CD14-positive monocyte (primary cell): Measurements from ENCODE around the gene DPM2. TPM values are rescaled to one million over a fixed set of nuclear protein-coding genes. Genes with fewer than 3 reads are reported as not detected.

ENCODE experiments used
- DNase-seq, 3 donors: peaks; one replicate each; pipeline ENCODE4 v3.0.0-alpha.2; 2011 to 2022
- H2AFZ ChIP-seq: 2 replicates; pipeline ENCODE4 v1.6.0; 2012; ENCODE audit warnings: mild to moderate bottlenecking, low read depth, low read length, inconsistent platforms; ENCODE audit not compliant: insufficient read depth, poor library complexity, severe bottlenecking
- H3K27ac ChIP-seq, 2 donors: 1 replicate in 1 of 2; 2 replicates in 1 of 2; pipeline ENCODE4 v1.5.1; 2012 to 2013; ENCODE audit warnings: low read length in 2 of 2, control low read depth in 1 of 2, inconsistent platforms in 1 of 2, low read depth in 1 of 2, mild to moderate bottlenecking in 1 of 2
- H3K27me3 ChIP-seq, 2 donors: one replicate each; pipeline versions ENCODE4 v1.6.0 to v1.6.1; 2011 to 2013; ENCODE audit warnings: low read length in 2 of 2; ENCODE audit not compliant: control insufficient read depth in 2 of 2, insufficient read depth in 2 of 2
- H3K36me3 ChIP-seq, 2 donors: replicated peaks in 1 of 2; 1 replicate in 1 of 2; 2 replicates in 1 of 2; pipeline versions ENCODE4 v1.5.1 to v1.6.1; 2012 to 2013; ENCODE audit warnings: low read length in 2 of 2, control low read depth in 1 of 2, inconsistent platforms in 1 of 2, mild to moderate bottlenecking in 1 of 2; ENCODE audit not compliant: insufficient read depth in 2 of 2, control insufficient read depth in 1 of 2
- H3K4me1 ChIP-seq, 2 donors: 1 replicate in 1 of 2; 2 replicates in 1 of 2; pipeline versions ENCODE4 v1.5.1 to v1.6.1; 2012 to 2013; ENCODE audit warnings: low read length in 2 of 2, control low read depth in 1 of 2, inconsistent platforms in 1 of 2, mild to moderate bottlenecking in 1 of 2, moderate library complexity in 1 of 2; ENCODE audit not compliant: insufficient read depth in 2 of 2, control insufficient read depth in 1 of 2
- H3K4me2 ChIP-seq: replicated peaks from 2 replicates; pipeline ENCODE3; 2012; ENCODE audit warnings: low read length, moderate library complexity, mild to moderate bottlenecking; ENCODE audit not compliant: poor library complexity, severe bottlenecking; ENCODE audit errors: extremely low read depth
- H3K4me3 ChIP-seq, 3 experiments: fragments of 200-600 bp in 1 of 3; sonication (generic) in 1 of 3; replicated peaks in 1 of 3; 1 replicate in 2 of 3; 2 replicates in 1 of 3; pipeline ENCODE4 v1.5.1; 2011 to 2013; ENCODE audit warnings: low read length in 3 of 3, mild to moderate bottlenecking in 3 of 3, control low read depth in 2 of 3, low read depth in 2 of 3, inconsistent platforms in 1 of 3, moderate library complexity in 1 of 3
- H3K79me2 ChIP-seq: 2 replicates; pipeline ENCODE4 v1.6.0; 2012; ENCODE audit warnings: mild to moderate bottlenecking, control low read depth, inconsistent platforms, low read length, moderate library complexity; ENCODE audit not compliant: insufficient read depth
- H3K9ac ChIP-seq: 2 replicates; pipeline ENCODE4 v1.6.0; 2017; ENCODE audit warnings: low read length, mild to moderate bottlenecking; ENCODE audit not compliant: insufficient read depth, poor library complexity, severe bottlenecking
- H3K9me3 ChIP-seq, 2 donors: replicated peaks in 1 of 2; 1 replicate in 1 of 2; 2 replicates in 1 of 2; pipeline versions ENCODE4 v1.5.1 to v1.6.1; 2012 to 2013; ENCODE audit warnings: low read length in 2 of 2, control low read depth in 1 of 2; ENCODE audit not compliant: control insufficient read depth in 1 of 2, insufficient read depth in 1 of 2
- H4K20me1 ChIP-seq: 2 replicates; pipeline ENCODE4 v1.6.0; 2012; ENCODE audit warnings: mild to moderate bottlenecking, low read length, control low read depth, moderate library complexity; ENCODE audit not compliant: insufficient read depth
- H3K27ac Mint-ChIP-seq, 7 donors: one replicate each; pipeline ENCODE4 v1.8.0; 2020; ENCODE audit warnings: mild to moderate bottlenecking in 7 of 7, mixed read lengths in 7 of 7, moderate library complexity in 6 of 7, inconsistent platforms in 2 of 7
- H3K27me3 Mint-ChIP-seq, 3 donors: one replicate each; pipeline ENCODE4 v1.8.0; 2021 to 2022; ENCODE audit warnings: low read depth in 3 of 3, mild to moderate bottlenecking in 3 of 3, mixed read lengths in 3 of 3, moderate library complexity in 3 of 3, inconsistent platforms in 1 of 3
- H3K36me3 Mint-ChIP-seq, 2 donors: one replicate each; pipeline ENCODE4 v1.8.0; 2020; ENCODE audit warnings: mixed read lengths in 2 of 2, inconsistent platforms in 1 of 2, mild to moderate bottlenecking in 1 of 2
- H3K4me1 Mint-ChIP-seq: one replicate; pipeline ENCODE4 v1.8.0; 2020; ENCODE audit warnings: mild to moderate bottlenecking, mixed read lengths
- H3K4me3 Mint-ChIP-seq, 2 donors: one replicate each; pipeline ENCODE4 v1.8.0; 2020; ENCODE audit warnings: mild to moderate bottlenecking in 2 of 2, mixed read lengths in 2 of 2, moderate library complexity in 1 of 2
- H3K9me3 Mint-ChIP-seq, 7 donors: one replicate each; pipeline ENCODE4 v1.8.0; 2020 to 2022; ENCODE audit warnings: mixed read lengths in 7 of 7, mild to moderate bottlenecking in 6 of 7, moderate library complexity in 6 of 7, inconsistent platforms in 2 of 7
- WGBS: methylation state at CpG from one replicate; pipeline ENCODE4 v1.1.5; 2013; ENCODE audit warnings: missing lambda C conversion rate; ENCODE audit not compliant: insufficient coverage; 5-methylcytosine and 5-hydroxymethylcytosine counted together
- intact Hi-C, 2 donors: fragments of 100-400 bp; cut with micrococcal nuclease; formaldehyde crosslinking; loops; one replicate each; pipeline versions ENCODE4 v1.15.0 to v1.15.1; 2023
- polyA plus RNA-seq, 3 donors: library from polyadenylated mRNA; depleted of rRNA in 1 of 3; unstranded in 2 of 3; stranded (reverse) in 1 of 3; fragments of 300-500 nt in 2 of 3; fragments of >200 nt in 1 of 3; fragmentation: Illumina TruSeq in 2 of 3; gene quantifications; 1 replicate in 2 of 3; 2 replicates in 1 of 3; pipeline ENCODE4 v1.2.3, GENCODE V29; 2012 to 2021
- TF ChIP-seq, protein P1 (sequence below): fragments of 200-600 bp; IDR thresholded peaks from one replicate; pipeline ENCODE4 v1.8.0; 2022; ENCODE audit warnings: antibody characterized with exemption, mild to moderate bottlenecking

The DPM2 gene
- polyA plus RNA-seq, 3 donors, result 22.4 to 28.7 (median 25.4) TPM

DNA sequence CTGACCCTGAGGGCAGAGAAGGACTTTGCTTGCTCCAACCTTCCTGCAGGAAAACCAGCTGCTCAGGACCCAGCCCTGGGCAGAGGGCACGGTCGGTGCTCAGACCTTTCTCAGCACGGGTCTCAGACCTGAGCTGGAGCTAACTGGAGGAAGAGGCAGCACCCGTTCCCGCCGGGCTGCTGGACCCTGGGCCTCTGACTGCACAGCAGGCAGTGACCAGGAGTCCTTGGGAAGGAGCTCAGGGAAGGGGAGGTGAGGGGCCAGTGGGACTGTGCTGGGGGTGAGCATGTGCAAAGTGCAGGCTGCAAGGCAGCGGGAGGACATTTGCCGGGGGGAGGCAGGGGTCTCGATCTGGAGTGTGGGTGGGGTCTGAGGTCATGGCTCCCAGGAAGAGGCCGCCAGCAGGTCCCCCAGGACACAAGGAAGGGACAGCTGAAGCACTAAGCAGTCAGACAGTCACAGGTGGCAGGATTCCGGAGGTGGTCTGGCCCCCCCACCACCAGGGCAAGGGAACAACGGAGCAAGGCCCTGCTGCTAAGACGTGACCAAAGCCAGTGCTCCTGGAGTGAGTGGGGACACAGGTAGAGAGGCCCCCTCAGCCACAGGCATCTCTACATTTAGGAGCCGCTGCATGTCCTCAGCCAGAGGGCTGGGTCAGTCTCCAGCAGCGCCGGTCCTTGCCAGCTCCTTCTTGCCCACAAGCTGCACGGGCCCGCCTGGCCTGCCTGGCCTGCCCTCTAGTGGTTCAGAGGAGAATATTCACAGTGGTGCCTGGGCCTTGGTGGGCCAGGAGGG is 4.8 kb upstream of the DPM2 start:
- Histone ChIP-seq H3K79me2 (peaks cover 2% of the 10 kb centered on the region), H3K9ac (no peak overlapping the region), H3K9me3 (no peaks in the 10 kb centered on the region), H3K27me3 (no peaks in the 10 kb centered on the region), H3K4me1 (peaks cover 14 to 20% of the 10 kb centered on the region in 2 donors), H2AFZ (no peak overlapping the region), H3K4me2 (no peak overlapping the region), H3K36me3 (no peaks in the 10 kb centered on the region), H3K4me3 (no peak overlapping the region), H4K20me1 (no peaks in the 10 kb centered on the region), H3K27ac (no peak overlapping the region)
- Mint-ChIP-seq H3K27me3 (peaks cover 0 to 3% (median 0%) of the 10 kb centered on the region in 3 donors), H3K9me3 (no peaks in the 10 kb centered on the region), H3K4me3 (peak overlapping the region in 1 of 2 donors; percentile 30), H3K27ac (peak overlapping the region in 3 of 7 donors; percentile 68 to 86 (median 83)), H3K4me1 (peaks cover 20% of the 10 kb centered on the region), H3K36me3 (peaks cover 6% of the 10 kb centered on the region in 2 donors)
- WGBS, result 71% methylated on average over 16 of the region's 18 CpGs
- intact Hi-C loops, result loop anchor here (1.0 to 10.0 kb wide), 4 partner anchors 92 to 175 kb away; no protein-coding TSS in a partner anchor
- TF ChIP-seq, protein P1, sequence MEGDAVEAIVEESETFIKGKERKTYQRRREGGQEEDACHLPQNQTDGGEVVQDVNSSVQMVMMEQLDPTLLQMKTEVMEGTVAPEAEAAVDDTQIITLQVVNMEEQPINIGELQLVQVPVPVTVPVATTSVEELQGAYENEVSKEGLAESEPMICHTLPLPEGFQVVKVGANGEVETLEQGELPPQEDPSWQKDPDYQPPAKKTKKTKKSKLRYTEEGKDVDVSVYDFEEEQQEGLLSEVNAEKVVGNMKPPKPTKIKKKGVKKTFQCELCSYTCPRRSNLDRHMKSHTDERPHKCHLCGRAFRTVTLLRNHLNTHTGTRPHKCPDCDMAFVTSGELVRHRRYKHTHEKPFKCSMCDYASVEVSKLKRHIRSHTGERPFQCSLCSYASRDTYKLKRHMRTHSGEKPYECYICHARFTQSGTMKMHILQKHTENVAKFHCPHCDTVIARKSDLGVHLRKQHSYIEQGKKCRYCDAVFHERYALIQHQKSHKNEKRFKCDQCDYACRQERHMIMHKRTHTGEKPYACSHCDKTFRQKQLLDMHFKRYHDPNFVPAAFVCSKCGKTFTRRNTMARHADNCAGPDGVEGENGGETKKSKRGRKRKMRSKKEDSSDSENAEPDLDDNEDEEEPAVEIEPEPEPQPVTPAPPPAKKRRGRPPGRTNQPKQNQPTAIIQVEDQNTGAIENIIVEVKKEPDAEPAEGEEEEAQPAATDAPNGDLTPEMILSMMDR, result peak; percentile 97
- peak; percentile 41 to 67 (median 49) for DNase-seq

DNA sequence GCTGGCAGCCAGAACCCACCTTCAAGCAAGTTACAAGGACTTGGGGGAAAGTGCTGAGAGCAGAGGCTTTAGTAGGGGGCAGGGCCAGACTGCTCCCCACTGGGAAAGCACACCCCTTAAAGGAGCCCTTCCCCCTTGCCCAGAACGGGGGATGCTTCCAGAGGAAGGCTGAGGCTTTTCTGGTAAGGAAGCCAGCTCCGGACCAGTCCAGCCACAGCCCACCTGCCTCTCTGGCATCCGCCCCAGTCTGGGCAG is 4.2 kb upstream of the DPM2 start:
- peaks cover 0 to 3% (median 0%) of the 10 kb centered on the region in 3 donors for H3K27me3 Mint-ChIP-seq
- peaks cover 2% of the 10 kb centered on the region for H4K20me1 ChIP-seq
- DNase-seq, result no peak
- H3K36me3 ChIP-seq, result no peaks in the 10 kb centered on the region
- no peak overlapping the region for H3K4me2 ChIP-seq
- intact Hi-C loops, result loop anchor here (2.0 to 10.0 kb wide), 3 partner anchors 93 to 175 kb away; no protein-coding TSS in a partner anchor
- no peaks in the 10 kb centered on the region for H3K9me3 Mint-ChIP-seq
- no peak overlapping the region for H3K4me3 ChIP-seq
- TF ChIP-seq, protein P1, result no peak
- H2AFZ ChIP-seq, result no peak overlapping the region
- no peak overlapping the region for H3K9ac ChIP-seq
- H3K4me3 Mint-ChIP-seq, result no peak overlapping the region
- H3K4me1 Mint-ChIP-seq, result peaks cover 25% of the 10 kb centered on the region
- H3K79me2 ChIP-seq, result peaks cover 7% of the 10 kb centered on the region
- H3K27ac ChIP-seq, result no peak overlapping the region
- H3K27ac Mint-ChIP-seq, result peak overlapping the region in 1 of 7 donors; percentile 7
- WGBS, result 85% methylated on average over 3 of the region's 3 CpGs
- peaks cover 6% of the 10 kb centered on the region in 2 donors for H3K36me3 Mint-ChIP-seq
- no peaks in the 10 kb centered on the region for H3K27me3 ChIP-seq
- no peaks in the 10 kb centered on the region for H3K9me3 ChIP-seq
- H3K4me1 ChIP-seq, result peaks cover 19 to 25% of the 10 kb centered on the region in 2 donors
